ENCODE data around the gene SLC25A47. TPM values are rescaled to one million over a fixed set of nuclear protein-coding genes. Genes with fewer than 3 reads are reported as not detected.

The SLC25A47 gene
- total RNA-seq, 1 donor from 2014 or later = not detected

- intact Hi-C loops (cut with DNase I) = no loop called here
- DNase-seq (ENCODE audit: low spot score) (peak; percentile 87), ATAC-seq (peak; percentile 93)
Observed at GRCh38 chr14:100317912-100318808, 5.0 kb upstream of the SLC25A47 start.

GRCh38 chr14:100320157-100320856 lies 2.8 kb upstream of the SLC25A47 start:
- ATAC-seq (no peak), DNase-seq (ENCODE audit: low spot score) (no peak)
- intact Hi-C loops (cut with DNase I) = no loop called here

GRCh38 chr14:100321473-100322137 lies 1.5 kb upstream of the SLC25A47 start:
- ATAC-seq = no peak
- intact Hi-C loops (cut with DNase I) = no loop called here
- no peak for DNase-seq (ENCODE audit: low spot score)

GRCh38 chr14:100322138-100322957 lies 791 bp upstream of the SLC25A47 start:
- intact Hi-C loops (cut with DNase I) = no loop called here
- ATAC-seq = no peak
- DNase-seq (ENCODE audit: low spot score) = no peak

- DNase-seq (ENCODE audit: low spot score) = no peak
- intact Hi-C loops (cut with DNase I) = no loop called here
- no peak for ATAC-seq
Observed at GRCh38 chr14:100323942-100324307, 786 bp downstream of the SLC25A47 start.

- ATAC-seq = no peak
- intact Hi-C loops (cut with DNase I) = no loop called here
- no peak for DNase-seq (ENCODE audit: low spot score)
Observed at GRCh38 chr14:100325231-100325632, 2.1 kb downstream of the SLC25A47 start.

- intact Hi-C loops (cut with DNase I) = no loop called here
- no peak for ATAC-seq
Observed at GRCh38 chr14:100325958-100326357, 2.8 kb downstream of the SLC25A47 start.

GRCh38 chr14:100327128-100327527 lies 4.0 kb downstream of the SLC25A47 start:
- intact Hi-C loops (cut with DNase I) = no loop called here
- DNase-seq (ENCODE audit: low spot score) = no peak
- ATAC-seq = no peak

More at GRCh38 chr14:100325958-100326357, 2.8 kb downstream of the SLC25A47 start:
- DNase-seq (ENCODE audit: low spot score) = no peak

GRCh38 chr14:100328495-100329163 lies 5.5 kb downstream of the SLC25A47 start:
- intact Hi-C loops (cut with DNase I) = no loop called here
- ATAC-seq = no peak

GRCh38 chr14:100329233-100330006 lies 6.3 kb downstream of the SLC25A47 start:
- intact Hi-C loops (cut with DNase I) = no loop called here
- DNase-seq (ENCODE audit: low spot score) (no peak), ATAC-seq (no peak)

More at GRCh38 chr14:100328495-100329163, 5.5 kb downstream of the SLC25A47 start:
- DNase-seq (ENCODE audit: low spot score) = no peak

GRCh38 chr14:100330007-100330344 lies 6.8 kb downstream of the SLC25A47 start:
- ATAC-seq (no peak), DNase-seq (ENCODE audit: low spot score) (no peak)
- intact Hi-C loops (cut with DNase I) = no loop called here

- ATAC-seq (no peak), DNase-seq (ENCODE audit: low spot score) (no peak)
- intact Hi-C loops (cut with DNase I) = no loop called here
Observed at GRCh38 chr14:100330388-100330931, 7.3 kb downstream of the SLC25A47 start.

GRCh38 chr14:100332071-100332639 lies 9.0 kb downstream of the SLC25A47 start:
- intact Hi-C loops (cut with DNase I) = no loop called here
- ATAC-seq (no peak), DNase-seq (ENCODE audit: low spot score) (no peak)

GRCh38 chr14:100332797-100333196 lies 9.7 kb downstream of the SLC25A47 start:
- intact Hi-C loops (cut with DNase I) = no loop called here
- ATAC-seq (no peak), DNase-seq (ENCODE audit: low spot score) (no peak)

- DNase-seq (ENCODE audit: low spot score) (no peak), ATAC-seq (no peak)
- intact Hi-C loops (cut with DNase I) = no loop called here
Observed at GRCh38 chr14:100333311-100333710, 10.2 kb downstream of the SLC25A47 start.

- DNase-seq (ENCODE audit: low spot score) (no peak), ATAC-seq (no peak)
- intact Hi-C loops (cut with DNase I) = no loop called here
Observed at GRCh38 chr14:100333827-100334226, 10.7 kb downstream of the SLC25A47 start.

- intact Hi-C loops (cut with DNase I) = no loop called here
- no peak for DNase-seq (ENCODE audit: low spot score)
Observed at GRCh38 chr14:100334904-100335303, 11.8 kb downstream of the SLC25A47 start.

More at GRCh38 chr14:100334904-100335303, 11.8 kb downstream of the SLC25A47 start:
- no peak for ATAC-seq
